Transverse colon (tissue), 4 donors: ENCODE measurements around the gene DCTPP1. TPM values are rescaled to one million over a fixed set of nuclear protein-coding genes. Genes with fewer than 3 reads are reported as not detected.

Experiments used
- DNase-seq: peaks from one replicate; pipeline ENCODE4 v3.0.0-alpha.2; 2019
- H3K27ac ChIP-seq, 4 donors: fragments of 200-600 bp; sonication (generic); 2 replicates each; pipeline ENCODE4 v1.5.1; 2016 to 2018; ENCODE audit warnings: inconsistent platforms in 4 of 4
- H3K27me3 ChIP-seq: fragments of 200-600 bp; sonication (generic); 2 replicates; pipeline ENCODE4 v1.5.1; 2017; ENCODE audit warnings: inconsistent platforms
- H3K36me3 ChIP-seq, 4 donors: fragments of 200-600 bp; sonication (generic); 2 replicates each; pipeline ENCODE4 v1.5.1; 2017 to 2019; ENCODE audit warnings: inconsistent platforms in 4 of 4
- H3K4me1 ChIP-seq, 4 donors: fragments of 200-600 bp; sonication (generic); 2 replicates each; pipeline ENCODE4 v1.5.1; 2017 to 2020; ENCODE audit warnings: inconsistent platforms in 4 of 4
- H3K4me3 ChIP-seq, 4 donors: fragments of 200-600 bp; sonication (generic); 1 replicate in 1 of 4; 2 replicates in 3 of 4; pipeline versions ENCODE4 v1.5.1 to v1.6.1; 2017 to 2019; ENCODE audit warnings: inconsistent platforms in 4 of 4
- H3K9me3 ChIP-seq, 2 donors: fragments of 200-600 bp; sonication (generic); 2 replicates each; pipeline ENCODE4 v1.5.1; 2017 to 2019; ENCODE audit warnings: inconsistent platforms in 2 of 2
- EP300 ChIP-seq: sonication (generic); formaldehyde crosslinking; IDR thresholded peaks from one replicate; pipeline ENCODE4 v1.6.1; 2017; ENCODE audit warnings: antibody characterized with exemption, low read depth
- POLR2A ChIP-seq: fragments of 450-650 bp; IDR thresholded peaks from one replicate; pipeline ENCODE4 v1.6.1; 2016; ENCODE audit warnings: antibody characterized with exemption, mild to moderate bottlenecking, moderate library complexity
- POLR2AphosphoS5 ChIP-seq, 3 donors: sonication (generic); formaldehyde crosslinking; IDR thresholded peaks; one replicate each; pipeline ENCODE4 v1.6.1; 2016; ENCODE audit warnings: antibody characterized with exemption in 3 of 3
- WGBS, 2 donors: methylation state at CpG; one replicate each; pipeline ENCODE4 v1.1.5; 2018; ENCODE audit warnings: low coverage in 1 of 2; 5-methylcytosine and 5-hydroxymethylcytosine counted together
- in situ Hi-C, 4 donors: fragments of 200-750 bp; cut with MboI; loops; one replicate each; pipeline versions ENCODE4 v1.15.0 to v1.15.1; 2017; ENCODE audit warnings: low sequenced_read_pairs in 3 of 4, low pct_ligation_motif_present in 1 of 4, low pct_unique_long_range_greater_than_20kb in 1 of 4
- intact Hi-C: fragments of 100-400 bp; cut with DNase I; formaldehyde crosslinking; loops from one replicate; pipeline ENCODE4 v1.15.1; 2023; ENCODE audit warnings: low total_unique reads
- total RNA-seq, 4 donors: library from RNA; depleted of rRNA; stranded (reverse); fragments of >200 nt; gene quantifications; one replicate each; pipeline ENCODE4 v1.1.0, GENCODE V29; 2016
- TF ChIP-seq, protein P1 (sequence below), 5 experiments: fragments of 200-600 bp in 3 of 5; fragments of 450-650 bp in 2 of 5; sonication (generic) in 3 of 5; IDR thresholded peaks; 1 replicate in 2 of 5; 2 replicates in 3 of 5; pipeline ENCODE4 v1.5.1; 2016 to 2017; ENCODE audit warnings: antibody characterized with exemption in 5 of 5, inconsistent platforms in 3 of 5, mild to moderate bottlenecking in 2 of 5, moderate library complexity in 1 of 5

The DCTPP1 gene
- total RNA-seq, 4 donors from 2014 or later: 35.2 to 74.1 (median 50.0) TPM

DNA sequence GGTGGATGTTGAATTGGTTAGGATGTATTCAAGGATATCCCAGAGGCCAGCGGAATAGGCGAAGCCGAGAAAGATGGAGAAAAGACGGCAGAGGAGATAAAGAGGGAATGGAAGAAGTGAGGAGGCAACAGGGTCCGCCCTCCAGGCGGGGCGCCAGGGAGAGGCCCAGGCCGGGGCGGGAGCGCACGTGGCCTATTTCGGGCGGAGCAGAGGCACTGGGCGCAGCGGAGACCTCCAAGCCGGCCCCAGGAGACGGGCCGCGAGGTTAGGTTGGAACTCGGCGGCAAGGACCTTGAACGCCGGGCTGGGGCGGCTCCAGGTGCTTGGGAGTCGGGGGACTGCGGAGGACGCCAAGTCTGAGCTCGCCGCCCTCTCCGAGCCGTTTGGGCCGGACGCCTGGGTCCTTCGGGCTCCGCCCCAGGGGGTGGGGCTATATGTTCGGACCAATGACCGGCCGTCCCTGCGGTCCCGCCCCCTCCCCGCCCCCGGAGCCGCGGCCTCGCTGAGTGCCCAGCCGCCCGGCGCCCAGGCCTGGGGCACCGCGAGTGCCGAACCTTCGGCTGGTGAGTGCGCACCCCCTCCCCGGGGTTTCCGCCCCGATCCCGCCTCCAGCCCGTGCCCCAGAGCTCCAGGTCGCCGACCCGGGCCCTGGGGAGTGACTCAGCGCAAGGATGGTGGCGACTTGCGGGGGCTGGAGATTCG, 22.6 kb downstream of the DCTPP1 start, which contains the start of gene ZNF771:
TSS of gene ZNF771 (plus strand) at position 505 of the 702 bp plus-strand sequence. CDS start 448 bp downstream, outside the sequence.
- Histone ChIP-seq H3K9me3 (no peaks in the 10 kb centered on the region), H3K27me3 (no peaks in the 10 kb centered on the region), H3K36me3 (no peaks in the 10 kb centered on the region), H3K4me3 (peak within 1 kb of the TSS; percentile 45 to 75 (median 60)), H3K27ac (peak within 1 kb of the TSS; percentile 77 to 95 (median 90)), H3K4me1 (peaks cover 12 to 30% (median 23%) of the 10 kb centered on the region in 4 donors)
- peak; percentile 96 for DNase-seq
- TF ChIP-seq EP300 (no peak), POLR2AphosphoS5 (IDR thresholded peaks at IDR 0.05) (peak in 2 of 3 donors; percentile 45 to 70), POLR2A (peak; percentile 66)
- TF ChIP-seq, protein P1, sequence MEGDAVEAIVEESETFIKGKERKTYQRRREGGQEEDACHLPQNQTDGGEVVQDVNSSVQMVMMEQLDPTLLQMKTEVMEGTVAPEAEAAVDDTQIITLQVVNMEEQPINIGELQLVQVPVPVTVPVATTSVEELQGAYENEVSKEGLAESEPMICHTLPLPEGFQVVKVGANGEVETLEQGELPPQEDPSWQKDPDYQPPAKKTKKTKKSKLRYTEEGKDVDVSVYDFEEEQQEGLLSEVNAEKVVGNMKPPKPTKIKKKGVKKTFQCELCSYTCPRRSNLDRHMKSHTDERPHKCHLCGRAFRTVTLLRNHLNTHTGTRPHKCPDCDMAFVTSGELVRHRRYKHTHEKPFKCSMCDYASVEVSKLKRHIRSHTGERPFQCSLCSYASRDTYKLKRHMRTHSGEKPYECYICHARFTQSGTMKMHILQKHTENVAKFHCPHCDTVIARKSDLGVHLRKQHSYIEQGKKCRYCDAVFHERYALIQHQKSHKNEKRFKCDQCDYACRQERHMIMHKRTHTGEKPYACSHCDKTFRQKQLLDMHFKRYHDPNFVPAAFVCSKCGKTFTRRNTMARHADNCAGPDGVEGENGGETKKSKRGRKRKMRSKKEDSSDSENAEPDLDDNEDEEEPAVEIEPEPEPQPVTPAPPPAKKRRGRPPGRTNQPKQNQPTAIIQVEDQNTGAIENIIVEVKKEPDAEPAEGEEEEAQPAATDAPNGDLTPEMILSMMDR (IDR thresholded peaks at IDR 0.05): peak in 2 of 5 experiments; percentile 24 to 31
- in situ Hi-C loops: loop anchor here (25.0 kb wide), 2 partner anchors 295 to 320 kb away; partner anchors contain the start of genes GDPD3 (in 2 of the 4), MAPK3 (in 2 of the 4), PPP4C (in 2 of the 4) and TBX6 (in 2 of the 4)
- intact Hi-C loops: no loop called here
- 0 to 1% methylated on average over 7 to 37 of the region's 65 CpGs for WGBS, 2 donors

GRCh38 chr16:30406795-30407101, 23.1 kb downstream of the DCTPP1 start:
- intact Hi-C loops: no loop called here
- Histone ChIP-seq H3K27me3 (no peaks in the 10 kb centered on the region), H3K27ac (peak overlapping the region; percentile 77 to 95 (median 90)), H3K4me3 (peak overlapping the region in 3 of 4 donors; percentile 45 to 75 (median 53)), H3K4me1 (peaks cover 12 to 30% (median 24%) of the 10 kb centered on the region in 4 donors), H3K36me3 (no peaks in the 10 kb centered on the region), H3K9me3 (no peaks in the 10 kb centered on the region)
- in situ Hi-C loops: loop anchor here (25.0 kb wide), 2 partner anchors 294 to 319 kb away; partner anchors contain the start of genes GDPD3 (in 2 of the 4), MAPK3 (in 2 of the 4), PPP4C (in 2 of the 4) and TBX6 (in 2 of the 4)
- WGBS, 2 donors: 0 to 20% methylated on average over 7 to 14 of the region's 14 CpGs
- TF ChIP-seq, protein P1 (IDR thresholded peaks at IDR 0.05): no peak
- TF ChIP-seq EP300 (no peak), POLR2AphosphoS5 (IDR thresholded peaks at IDR 0.05) (no peak), POLR2A (no peak)
- no peak for DNase-seq

GRCh38 chr16:30401768-30402425, 27.9 kb downstream of the DCTPP1 start:
- WGBS, 2 donors: 69 to 75% methylated on average over 5 to 8 of the region's 8 CpGs
- H3K4me3 ChIP-seq: no peak overlapping the region
- TF ChIP-seq POLR2A (no peak), POLR2AphosphoS5 (IDR thresholded peaks at IDR 0.05) (no peak), EP300 (no peak)
- TF ChIP-seq, protein P1 (IDR thresholded peaks at IDR 0.05): no peak
- no peak for DNase-seq
- H3K36me3 ChIP-seq: peaks cover 0 to 6% (median 0%) of the 10 kb centered on the region in 4 donors
- peak overlapping the region in 1 of 4 donors; percentile 87 for H3K27ac ChIP-seq
- in situ Hi-C loops (loop anchor here (25.0 kb wide), 2 partner anchors 290 to 315 kb away; partner anchors contain the start of genes GDPD3 (in 2 of the 4), MAPK3 (in 2 of the 4), PPP4C (in 2 of the 4) and TBX6 (in 2 of the 4)), intact Hi-C loops (loop anchor here (2.0 kb wide), 1 partner anchor 47 kb away; the partner anchor contains the start of gene CD2BP2)
- H3K27me3 ChIP-seq: no peaks in the 10 kb centered on the region
- peaks cover 12 to 33% (median 16%) of the 10 kb centered on the region in 4 donors for H3K4me1 ChIP-seq
- no peaks in the 10 kb centered on the region for H3K9me3 ChIP-seq
